Loucy (cell line): Measurements from ENCODE around the gene LTBR.

Source experiments
- H2AFZ ChIP-seq: fragments of 200-600 bp; sonication (generic); 2 replicates; pipeline ENCODE4 v1.6.0; 2016; ENCODE audit warnings: antibody characterized with exemption, mild to moderate bottlenecking, low read length, moderate library complexity
- H3F3A ChIP-seq: fragments of 200-600 bp; 2 replicates; pipeline ENCODE4 v1.6.0; 2016; ENCODE audit warnings: antibody characterized with exemption, low read depth, mild to moderate bottlenecking
- H3K27me3 ChIP-seq: fragments of 200-600 bp; sonication (generic); 2 replicates; pipeline ENCODE4 v1.6.1; 2014; ENCODE audit warnings: low read length, mild to moderate bottlenecking; ENCODE audit not compliant: insufficient read depth, poor library complexity, severe bottlenecking
- H3K36me3 ChIP-seq: fragments of 200-600 bp; sonication (generic); 2 replicates; pipeline ENCODE4 v1.6.1; 2016; ENCODE audit warnings: low read length; ENCODE audit not compliant: insufficient read depth
- H3K4me1 ChIP-seq: fragments of 200-600 bp; sonication (generic); 2 replicates; pipeline ENCODE4 v1.5.1; 2014; ENCODE audit warnings: low read length, mild to moderate bottlenecking; ENCODE audit not compliant: insufficient read depth, poor library complexity, severe bottlenecking
- H3K4me2 ChIP-seq: fragments of 200-600 bp; sonication (generic); 2 replicates; pipeline ENCODE4 v1.6.0; 2014; ENCODE audit warnings: antibody characterized with exemption, low read length, low read depth, mild to moderate bottlenecking; ENCODE audit not compliant: poor library complexity, severe bottlenecking
- H3K4me3 ChIP-seq: fragments of 200-600 bp; sonication (generic); 2 replicates; pipeline ENCODE4 v1.5.1; 2014; ENCODE audit warnings: low read length, mild to moderate bottlenecking, mixed read lengths; ENCODE audit not compliant: poor library complexity, severe bottlenecking
- H3K79me2 ChIP-seq: fragments of 200-600 bp; sonication (generic); 2 replicates; pipeline ENCODE4 v1.6.1; 2014; ENCODE audit warnings: low read length; ENCODE audit not compliant: insufficient read depth
- H3K9ac ChIP-seq: fragments of 200-600 bp; sonication (generic); 2 replicates; pipeline ENCODE4 v1.6.0; 2014; ENCODE audit warnings: mild to moderate bottlenecking, low read depth, low read length, moderate library complexity; ENCODE audit not compliant: poor library complexity, severe bottlenecking
- H3K9me2 ChIP-seq: fragments of 200-600 bp; sonication (generic); replicated peaks from 2 replicates; pipeline ENCODE4 v1.6.1; 2016; ENCODE audit warnings: low read depth, low read length, mixed read lengths
- H3K9me3 ChIP-seq: fragments of 200-600 bp; sonication (generic); 2 replicates; pipeline ENCODE4 v1.6.1; 2014; ENCODE audit warnings: mild to moderate bottlenecking, antibody characterized with exemption, low read length, low read depth; ENCODE audit not compliant: insufficient read depth
- H4K20me1 ChIP-seq: fragments of 200-600 bp; sonication (generic); 2 replicates; pipeline ENCODE4 v1.6.0; 2014; ENCODE audit warnings: antibody characterized with exemption, low read length, mild to moderate bottlenecking; ENCODE audit not compliant: insufficient read depth, poor library complexity, severe bottlenecking
- CTCF ChIP-seq: fragments of 200-600 bp; sonication (generic); conservative IDR thresholded peaks from 2 replicates; pipeline ENCODE4 v1.5.1; 2014; ENCODE audit warnings: mild to moderate bottlenecking, antibody characterized with exemption, low read length
- EZH2phosphoT487 ChIP-seq: fragments of 200-600 bp; IDR thresholded peaks from 2 replicates; pipeline ENCODE4 v1.6.1; 2018; ENCODE audit warnings: antibody characterized with exemption, mild to moderate bottlenecking, moderate library complexity, borderline replicate concordance

LTBR gene

DNA sequence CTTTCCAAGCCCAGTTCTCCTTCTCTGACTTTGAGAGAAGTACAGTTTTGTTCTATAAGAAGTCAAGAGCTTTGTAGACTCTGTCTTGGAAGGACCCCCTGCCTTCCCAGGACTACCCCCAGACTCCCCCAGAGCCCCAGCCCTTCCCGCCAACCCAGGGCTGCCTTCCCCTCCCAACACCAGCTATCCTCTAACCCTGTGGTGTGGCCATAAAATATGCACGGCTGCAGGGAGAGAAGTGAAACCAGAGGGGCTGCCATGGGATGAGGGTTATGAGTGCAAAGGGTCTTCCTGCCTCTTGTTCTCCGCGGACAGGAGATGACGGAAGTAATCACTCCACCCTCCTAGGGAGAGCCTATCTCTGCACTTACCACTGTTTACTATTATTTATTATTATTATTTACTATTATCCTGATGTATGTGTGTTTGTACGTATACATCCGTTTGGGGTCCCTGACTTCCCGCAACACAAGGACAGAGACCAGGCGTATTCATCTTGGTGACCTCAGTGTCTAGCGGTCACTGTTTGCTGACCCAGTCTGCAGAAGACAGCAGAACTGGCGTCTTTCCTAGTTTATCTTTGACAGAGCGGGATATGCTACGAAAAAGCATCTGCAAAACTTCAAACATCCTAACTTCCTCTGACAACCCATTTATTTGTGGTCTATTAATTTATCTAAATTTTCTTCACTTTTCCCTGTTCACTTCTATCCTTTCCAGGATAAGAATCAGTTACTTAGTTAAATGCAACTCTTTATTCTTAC lies 5.1 kb upstream of the LTBR start:
- TF ChIP-seq CTCF (no peak), EZH2phosphoT487 (no peak)
- Histone ChIP-seq H3K36me3 (no peaks in the 10 kb centered on the region), H3K27me3 (no peaks in the 10 kb centered on the region), H3K79me2 (no peaks in the 10 kb centered on the region), H3K9ac (no peak overlapping the region), H3K9me2 (no peaks in the 10 kb centered on the region), H3K9me3 (no peaks in the 10 kb centered on the region), H3K4me1 (peaks cover 17% of the 10 kb centered on the region), H2AFZ (no peak overlapping the region), H3K4me2 (no peak overlapping the region), H4K20me1 (no peaks in the 10 kb centered on the region), H3K4me3 (no peak overlapping the region), H3F3A (no peaks in the 10 kb centered on the region)

GRCh38 chr12:6380141-6381121 lies 3.5 kb upstream of the LTBR start:
- Histone ChIP-seq H4K20me1 (no peaks in the 10 kb centered on the region), H3K4me3 (no peak overlapping the region), H3F3A (no peaks in the 10 kb centered on the region), H3K79me2 (no peaks in the 10 kb centered on the region), H2AFZ (no peak overlapping the region), H3K9ac (no peak overlapping the region), H3K27me3 (no peaks in the 10 kb centered on the region), H3K36me3 (no peaks in the 10 kb centered on the region), H3K4me1 (peaks cover 17% of the 10 kb centered on the region), H3K9me3 (no peaks in the 10 kb centered on the region), H3K9me2 (no peaks in the 10 kb centered on the region), H3K4me2 (no peak overlapping the region)
- TF ChIP-seq CTCF (no peak), EZH2phosphoT487 (no peak)

DNA sequence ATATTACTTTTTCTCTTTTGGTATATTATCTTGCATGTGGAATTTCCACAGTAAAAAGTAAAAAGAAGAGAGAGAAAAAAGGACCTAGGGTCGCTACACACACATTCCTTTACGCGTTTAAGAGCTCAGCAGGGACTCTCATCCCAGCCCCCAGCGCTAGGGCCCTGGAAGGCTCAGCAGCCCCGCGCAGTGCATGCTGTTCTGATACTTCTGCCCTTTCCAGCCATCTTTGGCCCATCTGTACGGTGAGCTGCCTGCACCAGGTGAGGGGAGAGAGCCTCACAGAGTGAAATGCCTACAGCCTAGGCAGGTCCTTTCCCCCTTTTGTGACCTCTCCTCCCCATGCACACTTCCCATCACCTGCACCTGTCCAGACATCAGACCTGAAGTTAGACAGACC lies 1.6 kb upstream of the LTBR start:
- no peak for TF ChIP-seq EZH2phosphoT487
- no peak overlapping the region for H3K9ac ChIP-seq
- peaks cover 3% of the 10 kb centered on the region for H3K4me1 ChIP-seq
- H3K79me2 ChIP-seq: no peaks in the 10 kb centered on the region
- H3K27me3 ChIP-seq: no peaks in the 10 kb centered on the region
- no peak overlapping the region for H2AFZ ChIP-seq
- H4K20me1 ChIP-seq: no peaks in the 10 kb centered on the region
- H3K4me3 ChIP-seq: no peak overlapping the region
- no peak overlapping the region for H3K4me2 ChIP-seq
- H3K36me3 ChIP-seq: no peaks in the 10 kb centered on the region
- no peaks in the 10 kb centered on the region for H3K9me3 ChIP-seq
- no peaks in the 10 kb centered on the region for H3K9me2 ChIP-seq
- no peaks in the 10 kb centered on the region for H3F3A ChIP-seq
